Measurements from ENCODE around the gene BTBD9. TPM values are rescaled to one million over a fixed set of nuclear protein-coding genes. Genes with fewer than 3 reads are reported as not detected.

Gene BTBD9
- total RNA-seq, 1 donor from 2014 or later = 49.7 TPM

- Histone ChIP-seq H3K36me3 (no peaks in the 10 kb centered on the region), H3K4me1 (no peaks in the 10 kb centered on the region), H3K27ac (no peak overlapping the region), H3K27me3 (ENCODE audit: low read depth) (no peaks in the 10 kb centered on the region), H3K9me3 (no peaks in the 10 kb centered on the region), H3K4me3 (no peak overlapping the region)
- DNase-seq (no peak), ATAC-seq (no peak)
- no peak for TF ChIP-seq CTCF (IDR thresholded peaks at IDR 0.05)
- intact Hi-C loops (cut with DNase I) = no loop called here
Observed at GRCh38 chr6:38167598-38167997, 472.1 kb downstream of the BTBD9 start.

- intact Hi-C loops (cut with DNase I) = no loop called here
- ATAC-seq (no peak), DNase-seq (no peak)
- Histone ChIP-seq H3K4me3 (no peak overlapping the region), H3K9me3 (no peaks in the 10 kb centered on the region), H3K27me3 (ENCODE audit: low read depth) (no peaks in the 10 kb centered on the region), H3K27ac (no peak overlapping the region), H3K36me3 (no peaks in the 10 kb centered on the region), H3K4me1 (no peaks in the 10 kb centered on the region)
- no peak for TF ChIP-seq CTCF (IDR thresholded peaks at IDR 0.05)
Observed at GRCh38 chr6:38166411-38167240, 473.1 kb downstream of the BTBD9 start.

- DNase-seq = no peak
- intact Hi-C loops (cut with DNase I) = no loop called here
- Histone ChIP-seq H3K27me3 (ENCODE audit: low read depth) (no peaks in the 10 kb centered on the region), H3K4me3 (no peak overlapping the region), H3K9me3 (no peaks in the 10 kb centered on the region), H3K27ac (no peak overlapping the region), H3K36me3 (no peaks in the 10 kb centered on the region), H3K4me1 (no peaks in the 10 kb centered on the region)
- ATAC-seq = no peak
- TF ChIP-seq CTCF (IDR thresholded peaks at IDR 0.05) = no peak
Observed at GRCh38 chr6:38164671-38165108, 475.0 kb downstream of the BTBD9 start.

GRCh38 chr6:38164131-38164481 is 475.6 kb downstream of the BTBD9 start:
- Histone ChIP-seq H3K27ac (no peak overlapping the region), H3K4me3 (no peak overlapping the region), H3K36me3 (no peaks in the 10 kb centered on the region), H3K9me3 (no peaks in the 10 kb centered on the region), H3K27me3 (ENCODE audit: low read depth) (no peaks in the 10 kb centered on the region), H3K4me1 (no peaks in the 10 kb centered on the region)
- DNase-seq (no peak), ATAC-seq (no peak)
- no peak for TF ChIP-seq CTCF (IDR thresholded peaks at IDR 0.05)
- intact Hi-C loops (cut with DNase I) = no loop called here

GRCh38 chr6:38163186-38164130 is 476.3 kb downstream of the BTBD9 start:
- H3K27me3 ChIP-seq (ENCODE audit: low read depth) = no peaks in the 10 kb centered on the region
- no peaks in the 10 kb centered on the region for H3K4me1 ChIP-seq
- intact Hi-C loops (cut with DNase I) = no loop called here
- DNase-seq (no peak), ATAC-seq (no peak)
- no peak for TF ChIP-seq CTCF (IDR thresholded peaks at IDR 0.05)
- H3K4me3 ChIP-seq = no peak overlapping the region
- H3K36me3 ChIP-seq = no peaks in the 10 kb centered on the region
- H3K9me3 ChIP-seq = no peaks in the 10 kb centered on the region
- no peak overlapping the region for H3K27ac ChIP-seq
